ENCODE data around the gene ATRNL1.

- TF ChIP-seq POLR2A (IDR thresholded peaks at IDR 0.05) (no peak), CTCF (IDR thresholded peaks at IDR 0.05) (no peak)
Measured at GRCh38 chr10:115604627-115605026, 511.5 kb downstream of the ATRNL1 start.
